HepG2 (cell line): ENCODE measurements around the gene ISG20. TPM values are rescaled to one million over a fixed set of nuclear protein-coding genes. Genes with fewer than 3 reads are reported as not detected.

Source experiments
- ATAC-seq: fragments of 200-7000 bp; cut with Tn5 transposase; 3 replicates; pipeline ENCODE4 v1.9.1; 2020; ENCODE audit warnings: mild to moderate bottlenecking, moderate library complexity
- BruUV-seq: library from RNA; stranded (reverse); fragments of 400-500 nt; replicated peaks from 2 replicates; lab custom pipeline; 2021; lab: Mats Ljungman, UMichigan
- CTCF ChIA-PET: fragments of 300-600 bp; formaldehyde crosslinking; extraction: SDS; loops from one replicate; lab custom pipeline; 2021; ENCODE audit warnings: low total read pairs, inconsistent platforms, low intra/inter-chr PET ratio; lab: Yijun Ruan, JAX
- POLR2A ChIA-PET: fragments of 350-600 bp; sonication (Branson Sonifier 250); formaldehyde crosslinking; loops from one replicate; lab custom pipeline; 2020; ENCODE audit warnings: antibody characterized with exemption, inconsistent platforms; lab: Yijun Ruan, JAX
- DNase-seq: peaks from one replicate; pipeline ENCODE4 v3.0.0-alpha.2; 2015; ENCODE audit warnings: low spot score
- FAIRE-seq: peaks from 3 replicates; lab custom pipeline; 2011; peaks lifted over from hg19 to GRCh38; lab: Jason Lieb, UNC
- H2AFZ ChIP-seq: one replicate; pipeline ENCODE4 v1.6.1; 2011; ENCODE audit warnings: low read length, inconsistent platforms
- H3K27ac ChIP-seq: fragments of 300-600 bp; 3 replicates; pipeline ENCODE4 v1.8.0; 2011; ENCODE audit warnings: mixed run types, mild to moderate bottlenecking, mixed read lengths, low read length, inconsistent platforms; ENCODE audit not compliant: insufficient read depth; ENCODE audit errors: extremely low read length
- H3K27me3 ChIP-seq, 2 experiments: fragments of 200-600 bp in 1 of 2; 2 replicates in 1 of 2; 3 replicates in 1 of 2; pipeline versions ENCODE4 v1.6.0 to v1.8.0; 2011; ENCODE audit warnings: low read length in 2 of 2, mild to moderate bottlenecking in 2 of 2, moderate library complexity in 2 of 2, inconsistent platforms in 1 of 2; ENCODE audit not compliant: insufficient read depth in 2 of 2, control insufficient read depth in 1 of 2
- H3K36me3 ChIP-seq, 2 experiments: fragments of 200-600 bp in 1 of 2; replicated peaks in 1 of 2; 2 replicates in 1 of 2; 3 replicates in 1 of 2; pipeline versions ENCODE4 v1.5.1 to v1.8.0; 2011; ENCODE audit warnings: low read length in 2 of 2, inconsistent platforms in 1 of 2; ENCODE audit not compliant: insufficient read depth in 2 of 2, control insufficient read depth in 1 of 2
- H3K4me1 ChIP-seq: 2 replicates; pipeline ENCODE4 v1.5.1; 2012; ENCODE audit warnings: low read length, inconsistent platforms; ENCODE audit not compliant: insufficient read depth
- H3K4me2 ChIP-seq: 2 replicates; pipeline ENCODE4 v1.6.0; 2011; ENCODE audit warnings: low read depth, low read length, inconsistent platforms
- H3K4me3 ChIP-seq, 3 experiments: fragments of 200-600 bp in 1 of 3; sonication (generic), shearing (Covaris generic) in 1 of 3; replicated peaks in 1 of 3; 2 replicates each; pipeline ENCODE4 v1.5.1; 2011 to 2016; ENCODE audit warnings: low read length in 3 of 3, inconsistent platforms in 2 of 3, low read depth in 2 of 3, mild to moderate bottlenecking in 2 of 3, control low read depth in 1 of 3, mixed read lengths in 1 of 3; ENCODE audit not compliant: insufficient read depth in 1 of 3
- H3K79me2 ChIP-seq: one replicate; pipeline ENCODE4 v1.6.1; 2011; ENCODE audit warnings: low read length, inconsistent platforms; ENCODE audit not compliant: insufficient read depth
- H3K9ac ChIP-seq: 2 replicates; pipeline ENCODE4 v1.6.0; 2011; ENCODE audit warnings: mild to moderate bottlenecking, low read depth, low read length, inconsistent platforms; ENCODE audit not compliant: insufficient read depth
- H3K9me3 ChIP-seq: 2 replicates; pipeline ENCODE4 v1.5.1; 2012; ENCODE audit warnings: mild to moderate bottlenecking, low read length
- H4K20me1 ChIP-seq: 2 replicates; pipeline ENCODE4 v1.6.0; 2011; ENCODE audit warnings: inconsistent platforms, mild to moderate bottlenecking, low read length, moderate library complexity; ENCODE audit not compliant: insufficient read depth
- ARNTL ChIP-seq: sonication (generic); formaldehyde crosslinking; IDR thresholded peaks from 2 replicates; pipeline ENCODE4 v1.4.0; 2020; ENCODE audit warnings: mild to moderate bottlenecking, missing genetic modification reagents
- FOSL2 ChIP-seq: sonication (generic); formaldehyde crosslinking; IDR thresholded peaks from 2 replicates; pipeline ENCODE4 v1.4.0; 2020; ENCODE audit warnings: missing genetic modification reagents
- HIC2 ChIP-seq: sonication (generic); formaldehyde crosslinking; IDR thresholded peaks from 2 replicates; pipeline ENCODE4 v1.9.0; 2022; ENCODE audit warnings: low read depth, missing genetic modification reagents
- KMT2A ChIP-seq: sonication (generic); formaldehyde crosslinking; IDR thresholded peaks from 2 replicates; pipeline ENCODE4 v1.4.0; 2020; ENCODE audit warnings: missing genetic modification reagents
- MIXL1 ChIP-seq: IDR thresholded peaks from 2 replicates; pipeline ENCODE4 v1.6.1; 2016
- MZF1 ChIP-seq: sonication (generic); formaldehyde crosslinking; IDR thresholded peaks from 2 replicates; pipeline ENCODE4 v1.8.1; 2023; ENCODE audit warnings: mild to moderate bottlenecking, missing genetic modification reagents, borderline replicate concordance
- TAF15 ChIP-seq: fragments of 200-400 bp; formaldehyde crosslinking; IDR thresholded peaks from one replicate; pipeline ENCODE4 v1.6.1; 2018; ENCODE audit warnings: mild to moderate bottlenecking, low read depth, low read length; ENCODE audit not compliant: poor library complexity, severe bottlenecking
- ZNF281 ChIP-seq: sonication (generic); formaldehyde crosslinking; IDR thresholded peaks from 2 replicates; pipeline ENCODE4 v1.4.0; 2020; ENCODE audit warnings: missing genetic modification reagents, borderline replicate concordance
- ZNF432 ChIP-seq: sonication (generic); formaldehyde crosslinking; IDR thresholded peaks from 2 replicates; pipeline ENCODE4 v1.5.0; 2020; ENCODE audit warnings: missing genetic modification reagents, mild to moderate bottlenecking, borderline replicate concordance
- WGBS: methylation state at CpG from one replicate; pipeline ENCODE4 v1.1.6; 2017; ENCODE audit warnings: low lambda C conversion rate; 5-methylcytosine and 5-hydroxymethylcytosine counted together
- in situ Hi-C: cut with HindIII; loops from 2 replicates; pipeline ENCODE4 v1.10.0; 2017; ENCODE audit warnings: low pct_unique_long_range_greater_than_20kb; ENCODE audit not compliant: extremely low pct_ligation_motif_present
- intact Hi-C: fragments of 100-400 bp; cut with micrococcal nuclease; formaldehyde crosslinking; loops from one replicate; pipeline ENCODE4 v1.10.0; 2022; ENCODE audit not compliant: unreplicated experiment
- polyA plus RNA-seq, 8 experiments: library from polyadenylated mRNA; depleted of rRNA in 3 of 8; stranded (reverse) in 7 of 8; unstranded in 1 of 8; fragments of >200 nt; fragmentation: Illumina TruSeq in 4 of 8; extraction: Trizol in 4 of 8; gene quantifications; 2 replicates each; pipeline versions ENCODE4 v1.2.1 to v1.2.3, GENCODE V29; 2011 to 2016; ENCODE audit warnings: low read depth in 4 of 8, missing spikeins in 1 of 8, mixed read lengths in 1 of 8; ENCODE audit not compliant: insufficient read depth in 1 of 8
- total RNA-seq, 5 experiments: library from RNA; depleted of rRNA; stranded (reverse); fragments of >200 nt; fragmentation: Illumina TruSeq; extraction: Trizol; gene quantifications; 2 replicates each; pipeline ENCODE4 v1.2.3, GENCODE V29; 2016; ENCODE audit warnings: low read depth in 1 of 5
- TF ChIP-seq, protein P1 (sequence below): IDR thresholded peaks from 2 replicates; pipeline ENCODE4 v1.6.1; 2018; ENCODE audit warnings: missing genetic modification reagents, mild to moderate bottlenecking, missing compliant biosample characterization
- TF ChIP-seq, protein P2 (sequence below): sonication (generic); formaldehyde crosslinking; IDR thresholded peaks from 2 replicates; pipeline ENCODE4 v1.9.0; 2021; ENCODE audit warnings: mild to moderate bottlenecking, missing genetic modification reagents

Gene ISG20
- total and polyA plus RNA-seq, 2 of the 13 experiments (the other 11 are each of a cell fraction or from before 2014, with no cell fraction given) = 6.3 to 31.5 TPM

DNA sequence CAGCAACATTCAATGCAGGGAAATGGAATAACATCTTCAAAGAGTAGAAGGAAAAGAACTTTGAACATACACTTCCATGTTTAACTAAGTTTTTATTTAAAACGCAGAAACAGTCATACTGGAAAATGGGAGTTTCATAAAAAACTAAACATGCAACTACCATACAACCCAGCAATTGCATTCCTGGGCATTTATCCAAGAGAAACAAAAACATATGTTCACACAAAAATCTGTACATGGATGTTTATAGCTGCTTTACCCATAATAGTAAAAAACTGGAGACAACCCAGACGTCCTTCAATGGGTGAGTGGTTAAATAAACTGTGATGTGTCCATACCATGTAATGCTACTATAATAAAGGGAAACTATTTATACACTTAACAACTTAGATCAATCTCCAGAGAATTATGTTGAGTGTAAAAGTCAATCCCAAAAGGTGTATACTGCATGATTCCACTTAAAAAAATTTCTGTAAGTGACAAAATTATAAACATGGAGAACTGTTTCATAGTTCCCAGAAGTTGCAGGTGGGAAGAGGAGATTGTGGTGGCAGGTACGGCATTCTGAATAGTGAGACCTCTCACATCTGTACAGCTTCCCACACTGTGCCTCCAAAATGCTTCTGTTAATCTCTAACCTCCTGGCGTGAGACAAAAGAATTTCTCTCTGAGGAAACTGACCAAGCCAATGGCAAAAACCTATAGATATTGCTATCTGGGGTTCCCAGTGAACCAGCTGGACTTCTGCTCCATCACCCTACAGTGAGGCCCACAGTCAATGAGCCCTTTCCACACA is 23.1 kb downstream of the ISG20 start:
- ChIA-PET POLR2A (no interaction called here), CTCF (no interaction called here)
- WGBS = under 1% methylated on average over 4 of the region's 4 CpGs
- ATAC-seq = no peak
- FAIRE-seq = no peak
- Histone ChIP-seq H2AFZ (no peak overlapping the region), H3K4me1 (no peaks in the 10 kb centered on the region), H3K79me2 (no peaks in the 10 kb centered on the region), H3K27me3 (peaks cover 2 to 13% of the 10 kb centered on the region in 2 experiments; a peak in 4 of 5 replicates), H3K36me3 (no peaks in the 10 kb centered on the region), H3K9me3 (no peaks in the 10 kb centered on the region), H3K4me2 (no peak overlapping the region), H3K27ac (no peak overlapping the region), H3K9ac (no peak overlapping the region), H3K4me3 (no peak overlapping the region), H4K20me1 (no peaks in the 10 kb centered on the region)
- no peak for DNase-seq
- no TSS peak for BruUV-seq
- in situ Hi-C loops (loop anchor here (5.0 kb wide), 1 partner anchor 35 kb away; no protein-coding TSS in a partner anchor), intact Hi-C loops (no loop called here)
- TF ChIP-seq, protein P1, sequence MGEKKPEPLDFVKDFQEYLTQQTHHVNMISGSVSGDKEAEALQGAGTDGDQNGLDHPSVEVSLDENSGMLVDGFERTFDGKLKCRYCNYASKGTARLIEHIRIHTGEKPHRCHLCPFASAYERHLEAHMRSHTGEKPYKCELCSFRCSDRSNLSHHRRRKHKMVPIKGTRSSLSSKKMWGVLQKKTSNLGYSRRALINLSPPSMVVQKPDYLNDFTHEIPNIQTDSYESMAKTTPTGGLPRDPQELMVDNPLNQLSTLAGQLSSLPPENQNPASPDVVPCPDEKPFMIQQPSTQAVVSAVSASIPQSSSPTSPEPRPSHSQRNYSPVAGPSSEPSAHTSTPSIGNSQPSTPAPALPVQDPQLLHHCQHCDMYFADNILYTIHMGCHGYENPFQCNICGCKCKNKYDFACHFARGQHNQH (CRISPR knock-in tag) = no peak
- TF ChIP-seq MZF1 (CRISPR knock-in tag) (no peak), FOSL2 (CRISPR knock-in tag) (no peak), ARNTL (no peak), ZNF281 (CRISPR knock-in tag) (no peak), ZNF432 (no peak), HIC2 (no peak), MIXL1 (CRISPR knock-in tag) (no peak), TAF15 (no peak), KMT2A (no peak)
- TF ChIP-seq, protein P2, sequence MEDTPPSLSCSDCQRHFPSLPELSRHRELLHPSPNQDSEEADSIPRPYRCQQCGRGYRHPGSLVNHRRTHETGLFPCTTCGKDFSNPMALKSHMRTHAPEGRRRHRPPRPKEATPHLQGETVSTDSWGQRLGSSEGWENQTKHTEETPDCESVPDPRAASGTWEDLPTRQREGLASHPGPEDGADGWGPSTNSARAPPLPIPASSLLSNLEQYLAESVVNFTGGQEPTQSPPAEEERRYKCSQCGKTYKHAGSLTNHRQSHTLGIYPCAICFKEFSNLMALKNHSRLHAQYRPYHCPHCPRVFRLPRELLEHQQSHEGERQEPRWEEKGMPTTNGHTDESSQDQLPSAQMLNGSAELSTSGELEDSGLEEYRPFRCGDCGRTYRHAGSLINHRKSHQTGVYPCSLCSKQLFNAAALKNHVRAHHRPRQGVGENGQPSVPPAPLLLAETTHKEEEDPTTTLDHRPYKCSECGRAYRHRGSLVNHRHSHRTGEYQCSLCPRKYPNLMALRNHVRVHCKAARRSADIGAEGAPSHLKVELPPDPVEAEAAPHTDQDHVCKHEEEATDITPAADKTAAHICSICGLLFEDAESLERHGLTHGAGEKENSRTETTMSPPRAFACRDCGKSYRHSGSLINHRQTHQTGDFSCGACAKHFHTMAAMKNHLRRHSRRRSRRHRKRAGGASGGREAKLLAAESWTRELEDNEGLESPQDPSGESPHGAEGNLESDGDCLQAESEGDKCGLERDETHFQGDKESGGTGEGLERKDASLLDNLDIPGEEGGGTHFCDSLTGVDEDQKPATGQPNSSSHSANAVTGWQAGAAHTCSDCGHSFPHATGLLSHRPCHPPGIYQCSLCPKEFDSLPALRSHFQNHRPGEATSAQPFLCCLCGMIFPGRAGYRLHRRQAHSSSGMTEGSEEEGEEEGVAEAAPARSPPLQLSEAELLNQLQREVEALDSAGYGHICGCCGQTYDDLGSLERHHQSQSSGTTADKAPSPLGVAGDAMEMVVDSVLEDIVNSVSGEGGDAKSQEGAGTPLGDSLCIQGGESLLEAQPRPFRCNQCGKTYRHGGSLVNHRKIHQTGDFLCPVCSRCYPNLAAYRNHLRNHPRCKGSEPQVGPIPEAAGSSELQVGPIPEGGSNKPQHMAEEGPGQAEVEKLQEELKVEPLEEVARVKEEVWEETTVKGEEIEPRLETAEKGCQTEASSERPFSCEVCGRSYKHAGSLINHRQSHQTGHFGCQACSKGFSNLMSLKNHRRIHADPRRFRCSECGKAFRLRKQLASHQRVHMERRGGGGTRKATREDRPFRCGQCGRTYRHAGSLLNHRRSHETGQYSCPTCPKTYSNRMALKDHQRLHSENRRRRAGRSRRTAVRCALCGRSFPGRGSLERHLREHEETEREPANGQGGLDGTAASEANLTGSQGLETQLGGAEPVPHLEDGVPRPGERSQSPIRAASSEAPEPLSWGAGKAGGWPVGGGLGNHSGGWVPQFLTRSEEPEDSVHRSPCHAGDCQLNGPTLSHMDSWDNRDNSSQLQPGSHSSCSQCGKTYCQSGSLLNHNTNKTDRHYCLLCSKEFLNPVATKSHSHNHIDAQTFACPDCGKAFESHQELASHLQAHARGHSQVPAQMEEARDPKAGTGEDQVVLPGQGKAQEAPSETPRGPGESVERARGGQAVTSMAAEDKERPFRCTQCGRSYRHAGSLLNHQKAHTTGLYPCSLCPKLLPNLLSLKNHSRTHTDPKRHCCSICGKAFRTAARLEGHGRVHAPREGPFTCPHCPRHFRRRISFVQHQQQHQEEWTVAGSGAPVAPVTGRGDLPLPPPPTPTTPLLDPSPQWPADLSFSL (CRISPR knock-in tag) = no peak
